GM12865 (cell line): ENCODE data around the gene FKBP14.
"Not testable (repeated sequence)": the region's sequence is repeated elsewhere in the genome, so short reads cannot be mapped to it uniquely, and the experiment has no call there.

Experiments used
- DNase-seq: peaks from one replicate; pipeline ENCODE4 v3.0.0; 2010; ENCODE audit warnings: low read depth
- H3K4me3 ChIP-seq: 2 replicates; pipeline ENCODE4 v1.5.1; 2011; ENCODE audit warnings: mild to moderate bottlenecking, low read depth, low read length, control low read depth
- CTCF ChIP-seq: IDR thresholded peaks from 2 replicates; pipeline ENCODE4 v1.5.1; 2011; ENCODE audit warnings: low read length, control low read depth, low read depth, inconsistent platforms; ENCODE audit not compliant: insufficient read depth; ENCODE audit errors: missing control alignments

FKBP14 gene

GRCh38 chr7:29968683-29969395, 57.7 kb downstream of the FKBP14 start:
- DNase-seq, result no peak
- no peak overlapping the region for H3K4me3 ChIP-seq
- TF ChIP-seq CTCF, result no peak

GRCh38 chr7:29965030-29965429, 61.5 kb downstream of the FKBP14 start:
- TF ChIP-seq CTCF, result no peak
- DNase-seq, result no peak
- no peak overlapping the region for H3K4me3 ChIP-seq

GRCh38 chr7:29962035-29962434, 64.5 kb downstream of the FKBP14 start:
- no peak for TF ChIP-seq CTCF
- H3K4me3 ChIP-seq, result no peak overlapping the region
- no peak for DNase-seq

GRCh38 chr7:29961611-29962010, 64.9 kb downstream of the FKBP14 start:
- not testable (repeated sequence) for DNase-seq, H3K4me3 ChIP-seq
